Panc1 (cell line): Measurements from ENCODE around the gene KRT5. TPM values are rescaled to one million over a fixed set of nuclear protein-coding genes. Genes with fewer than 3 reads are reported as not detected.

Experiments used
- ATAC-seq: fragments of 200-7000 bp; cut with Tn5 transposase; 2 replicates; pipeline ENCODE4 v1.9.1; 2020; ENCODE audit warnings: mild to moderate bottlenecking, moderate library complexity
- BruUV-seq: library from RNA; stranded (reverse); fragments of 400-500 nt; replicated peaks from 2 replicates; lab custom pipeline; 2021; lab: Mats Ljungman, UMichigan
- CTCF ChIA-PET: fragments of 300-600 bp; sonication (Branson Sonifier 250); formaldehyde crosslinking; loops from one replicate; lab custom pipeline; 2022; ENCODE audit warnings: antibody characterized with exemption; lab: Charles Lee
- POLR2A ChIA-PET: fragments of 300-600 bp; sonication (Branson Sonifier 250); formaldehyde crosslinking; loops from one replicate; lab custom pipeline; 2022; ENCODE audit warnings: antibody characterized with exemption; lab: Charles Lee
- DNase-seq: peaks from one replicate; pipeline ENCODE4 v3.0.0-alpha.2; 2010; ENCODE audit warnings: low read depth, low spot score
- H3K27ac ChIP-seq: 2 replicates; pipeline ENCODE4 v1.5.1; 2011; ENCODE audit warnings: mild to moderate bottlenecking, low read length, inconsistent platforms
- H3K27me3 ChIP-seq: fragments of 200-500 bp; sonication (Bioruptor generic); 2 replicates; pipeline ENCODE4 v1.6.0; 2014; ENCODE audit warnings: low read length, inconsistent platforms; ENCODE audit not compliant: control insufficient read depth, insufficient read depth
- H3K36me3 ChIP-seq: fragments of 200-500 bp; sonication (Bioruptor generic); 2 replicates; pipeline ENCODE4 v1.5.1; 2014; ENCODE audit warnings: inconsistent platforms, mild to moderate bottlenecking, low read length, moderate library complexity; ENCODE audit not compliant: control insufficient read depth, insufficient read depth
- H3K4me1 ChIP-seq: 2 replicates; pipeline ENCODE4 v1.5.1; 2011; ENCODE audit warnings: inconsistent platforms, mild to moderate bottlenecking, low read length, moderate library complexity; ENCODE audit not compliant: control insufficient read depth, insufficient read depth
- H3K4me3 ChIP-seq, 2 experiments: 2 replicates each; pipeline ENCODE4 v1.5.1; 2011 to 2012; ENCODE audit warnings: low read depth in 2 of 2, low read length in 2 of 2, mild to moderate bottlenecking in 2 of 2, inconsistent platforms in 1 of 2, moderate library complexity in 1 of 2
- H3K9me3 ChIP-seq: fragments of 200-500 bp; sonication (Bioruptor generic); 2 replicates; pipeline ENCODE4 v1.5.1; 2014; ENCODE audit warnings: low read depth, mild to moderate bottlenecking, inconsistent platforms, low read length, moderate library complexity; ENCODE audit not compliant: control insufficient read depth, insufficient read depth
- CTCF ChIP-seq: fragments of 450-650 bp; IDR thresholded peaks from 2 replicates; pipeline ENCODE4 v1.5.1; 2017; ENCODE audit warnings: mild to moderate bottlenecking
- POLR2AphosphoS5 ChIP-seq: IDR thresholded peaks from 2 replicates; pipeline ENCODE4 v1.6.1; 2012; ENCODE audit warnings: mild to moderate bottlenecking, low read depth, low read length, moderate library complexity
- REST ChIP-seq, 2 experiments: IDR thresholded peaks; 2 replicates each; pipeline ENCODE4 v1.6.1; 2011 to 2012; ENCODE audit warnings: low read depth in 2 of 2, control low read depth in 1 of 2, low read length in 1 of 2, mild to moderate bottlenecking in 1 of 2, moderate library complexity in 1 of 2; ENCODE audit not compliant: insufficient read depth in 1 of 2
- SIN3A ChIP-seq: IDR thresholded peaks from 2 replicates; pipeline ENCODE4 v1.6.1; 2012; ENCODE audit warnings: low read depth, mild to moderate bottlenecking, low read length, moderate library complexity, borderline replicate concordance; ENCODE audit not compliant: insufficient read depth
- TCF7L2 ChIP-seq: IDR thresholded peaks from 2 replicates; pipeline ENCODE4 v1.6.1; 2011; ENCODE audit warnings: mild to moderate bottlenecking, low read depth, low read length, inconsistent platforms
- in situ Hi-C: cut with HindIII; loops from 2 replicates; pipeline ENCODE4 v1.10.0; 2016; ENCODE audit warnings: low sequenced_read_pairs, low pct_unique_long_range_greater_than_20kb
- intact Hi-C: fragments of 100-400 bp; cut with micrococcal nuclease; formaldehyde crosslinking; loops from one replicate; pipeline ENCODE4 v1.10.0; 2022; ENCODE audit not compliant: unreplicated experiment
- total RNA-seq: library from RNA; stranded (reverse); gene quantifications from one replicate; pipeline ENCODE4 v1.2.1, GENCODE V29; 2021; ENCODE audit not compliant: unreplicated experiment

Gene KRT5
- total RNA-seq, 1 experiment from 2014 or later = not detected

GRCh38 chr12:52515927-52516831 is 4.0 kb downstream of the KRT5 start:
- no peaks in the 10 kb centered on the region for H3K36me3 ChIP-seq
- intact Hi-C loops (no loop called here), in situ Hi-C loops (no loop called here)
- no peak for TF ChIP-seq POLR2AphosphoS5
- no peak for TF ChIP-seq TCF7L2
- no peak for TF ChIP-seq REST (IDR thresholded peaks at IDR 0.05; ENCODE audit: insufficient read depth in 1 of 2, low read depth in 2 of 2, low read length in 1 of 2)
- TF ChIP-seq CTCF = no peak
- TF ChIP-seq SIN3A = no peak
- ChIA-PET CTCF (interaction anchor here (0.5 kb wide), 1 partner anchor 356 kb away, joined by 8 read pairs; no protein-coding TSS in a partner anchor), POLR2A (no interaction called here)
- DNase-seq = no peak
- BruUV-seq = no TSS peak
- H3K4me3 ChIP-seq = no peak overlapping the region
- H3K4me1 ChIP-seq = peaks cover 2% of the 10 kb centered on the region; the same call in 1 of the 2 replicates
- ATAC-seq = no peak
- peaks cover 3% of the 10 kb centered on the region; the same call in 1 of the 2 replicates for H3K9me3 ChIP-seq
- H3K27ac ChIP-seq = no peak overlapping the region
- no peaks in the 10 kb centered on the region for H3K27me3 ChIP-seq

GRCh38 chr12:52515319-52515646 is 4.9 kb downstream of the KRT5 start:
- intact Hi-C loops = no loop called here
- peaks cover 4% of the 10 kb centered on the region; the same call in 1 of the 2 replicates for H3K9me3 ChIP-seq
- no TSS peak for BruUV-seq
- ChIA-PET CTCF (no interaction called here), POLR2A (no interaction called here)
- no peak for DNase-seq
- no peaks in the 10 kb centered on the region for H3K27me3 ChIP-seq
- ATAC-seq = no peak
- TF ChIP-seq POLR2AphosphoS5 = no peak
- no peak for TF ChIP-seq SIN3A
- no peak for TF ChIP-seq REST (IDR thresholded peaks at IDR 0.05; ENCODE audit: insufficient read depth in 1 of 2, low read depth in 2 of 2, low read length in 1 of 2)
- TF ChIP-seq TCF7L2 = no peak
- TF ChIP-seq CTCF = no peak
- H3K4me3 ChIP-seq = no peak overlapping the region
- H3K27ac ChIP-seq = no peak overlapping the region
- no peaks in the 10 kb centered on the region for H3K4me1 ChIP-seq
- no peaks in the 10 kb centered on the region for H3K36me3 ChIP-seq
- in situ Hi-C loops = no loop called here
